ENCODE data around the gene RNF217. TPM values are rescaled to one million over a fixed set of nuclear protein-coding genes. Genes with fewer than 3 reads are reported as not detected.

Gene RNF217
- total and polyA plus RNA-seq, 2 of the 8 experiments (the other 6 are each of a cell fraction or from before 2014, with no cell fraction given): 2.0 to 8.9 TPM

- TF ChIP-seq PHF8 (conservative IDR thresholded peaks at IDR 0.05; ENCODE audit: low read depth, low read length) (no peak), CBX5 (IDR thresholded peaks at IDR 0.05; ENCODE audit: low read depth, low read length) (no peak)
- Histone ChIP-seq H4K91ac (replicated peaks; ENCODE audit: insufficient read length, low read length) (no peak overlapping the region), H3K23me2 (ENCODE audit: low read depth, low read length) (no peaks in the 10 kb centered on the region), H3K56ac (replicated peaks; ENCODE audit: insufficient read length, low read depth, low read length) (no peak overlapping the region), H3K23ac (ENCODE audit: insufficient read length) (no peak overlapping the region), H3K14ac (ENCODE audit: insufficient read length) (no peak overlapping the region), H2BK15ac (ENCODE audit: low read length) (no peak overlapping the region), H3K18ac (ENCODE audit: extremely low read depth, low read length) (no peak overlapping the region), H3K79me1 (ENCODE audit: low read depth, low read length) (no peaks in the 10 kb centered on the region), H3K4me3 (ENCODE audit: extremely low read depth in 1 of 4, insufficient read depth in 2 of 4, low read depth in 3 of 4, low read length in 4 of 4) (no peak overlapping the region), H2AFZ (ENCODE audit: low read length) (no peak overlapping the region), H4K5ac (ENCODE audit: insufficient read length, low read depth, low read length) (no peak overlapping the region), H2BK120ac (replicated peaks; ENCODE audit: low read depth, low read length) (no peak overlapping the region), H3K4ac (replicated peaks; ENCODE audit: insufficient read length, low read depth, low read length) (no peak overlapping the region), H2AK5ac (ENCODE audit: low read depth, low read length) (no peak overlapping the region), H3K79me2 (ENCODE audit: control insufficient read depth in 1 of 2, insufficient read depth in 2 of 2, low read length in 2 of 2) (no peaks in the 10 kb centered on the region), H3K27ac (ENCODE audit: low read depth, low read length) (no peak overlapping the region), H3K9ac (replicated peaks in 1 of 4; ENCODE audit: extremely low read depth in 1 of 4, low read depth in 3 of 4, low read length in 3 of 4) (no peak overlapping the region), H4K8ac (ENCODE audit: extremely low read depth, insufficient read depth, low read length) (no peak overlapping the region), H2BK12ac (ENCODE audit: low read depth, low read length) (no peak overlapping the region), H3K27me3 (replicated peaks in 1 of 4; ENCODE audit: control insufficient read depth in 3 of 4, extremely low read depth in 1 of 4, insufficient read depth in 3 of 4, low read length in 3 of 4) (no peaks in the 10 kb centered on the region), H3K36me3 (ENCODE audit: control insufficient read depth in 2 of 4, insufficient read depth in 4 of 4, low read length in 3 of 4) (no peaks in the 10 kb centered on the region), H3K4me1 (replicated peaks in 1 of 4; ENCODE audit: control insufficient read depth in 3 of 4, insufficient read depth in 4 of 4, low read length in 3 of 4) (peaks cover 0 to 7% (median under 1%) of the 10 kb centered on the region in 4 experiments; a peak in 4 of 7 replicates), H2BK20ac (ENCODE audit: low read length) (no peak overlapping the region), H4K20me1 (replicated peaks in 1 of 2; ENCODE audit: control insufficient read depth in 1 of 2, insufficient read depth in 2 of 2, low read length in 2 of 2) (no peaks in the 10 kb centered on the region), H2BK5ac (ENCODE audit: low read depth, low read length) (no peak overlapping the region), H3K4me2 (ENCODE audit: insufficient read depth in 1 of 2, low read depth in 2 of 2, low read length in 2 of 2) (no peak overlapping the region), H3K9me3 (ENCODE audit: insufficient read depth in 2 of 2, low read depth in 1 of 2, low read length in 1 of 2) (no peaks in the 10 kb centered on the region)
- POLR2A ChIA-PET (ENCODE audit: partially characterized antibody): no interaction called here
- 82% methylated on average over 2 of the region's 2 CpGs; no CpG with 5 or more reads in 1 of the 2 experiments for WGBS, 2 experiments (ENCODE audit: extremely low coverage in 1 of 2, insufficient coverage in 1 of 2, insufficient read length in 1 of 2, insufficient replicate concordance in 2 of 2, low coverage in 1 of 2, low lambda C conversion rate in 2 of 2, missing lambda C conversion rate in 1 of 2)
- CTCF ChIA-PET (ENCODE audit: partially characterized antibody): no interaction called here
- DNase-seq (ENCODE audit: low read depth in 1 of 2, low spot score in 2 of 2): no peak
- no peak for FAIRE-seq
These were observed 82.4 kb downstream of the RNF217 start for GRCh38 chr6:125044667-125045066.

All from H1 (cell line).